Measurements from ENCODE around the gene NSMCE4A. TPM values are rescaled to one million over a fixed set of nuclear protein-coding genes. Genes with fewer than 3 reads are reported as not detected.

Gene NSMCE4A
- total RNA-seq, 6 experiments from 2014 or later: 17.0 to 46.5 (median 30.6) TPM

DNA sequence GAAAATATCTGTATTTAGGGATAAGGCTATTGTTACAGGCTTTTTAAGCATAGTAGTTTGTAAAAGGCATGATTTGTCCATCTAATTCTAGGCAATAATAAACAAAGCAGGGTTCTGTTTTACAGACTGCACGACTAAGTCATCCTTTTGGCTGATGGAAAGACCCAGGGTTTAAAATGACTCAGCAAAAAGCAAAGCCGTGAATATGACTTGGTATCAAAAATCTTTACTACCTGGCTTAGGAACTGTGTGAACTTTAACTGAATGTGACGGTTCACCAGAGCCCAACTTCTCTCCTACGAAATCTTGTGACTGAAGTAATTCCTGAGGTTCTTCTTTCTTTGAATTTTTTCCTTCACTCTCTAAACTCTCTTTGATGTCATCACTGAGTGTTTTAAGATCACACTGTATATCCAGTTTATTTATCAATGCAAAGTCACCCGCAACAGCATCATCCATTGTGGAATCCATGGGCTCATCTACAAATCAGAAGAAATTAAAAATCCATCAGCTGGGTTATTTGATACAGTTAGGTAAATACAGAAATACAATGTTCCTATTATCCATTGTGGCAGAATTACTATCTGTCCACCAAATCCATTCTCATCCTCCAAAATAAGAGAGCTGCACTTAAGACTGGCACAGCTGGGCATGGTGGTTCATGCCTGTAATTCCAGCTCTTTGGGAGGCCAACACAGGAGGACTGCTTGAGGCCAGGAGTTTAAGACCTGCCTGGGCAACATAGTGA lies 64.2 kb downstream of the NSMCE4A start:
- H3K9me3 ChIP-seq: no peaks in the 10 kb centered on the region
- H3K27ac ChIP-seq: peak overlapping the region in 1 of 3 donors; percentile 29
- H3K4me3 ChIP-seq: no peak overlapping the region
- ATAC-seq (peak; percentile 30 to 87 (median 54)), DNase-seq (no peak)
- intact Hi-C loops (cut with DNase I): no loop called here
- H3K4me1 ChIP-seq: peaks cover 0 to 14% (median 0%) of the 10 kb centered on the region in 4 donors
- WGBS (ENCODE audit: insufficient coverage, low coverage, low lambda C conversion rate, missing lambda C conversion rate): 40% methylated on average over 5 of the region's 5 CpGs
- TF ChIP-seq POLR2A (IDR thresholded peaks at IDR 0.05): no peak
- H3K36me3 ChIP-seq: peaks cover 2 to 13% (median 3%) of the 10 kb centered on the region in 4 donors
- H3K27me3 ChIP-seq: no peaks in the 10 kb centered on the region

Small RNAs within 50 kb of the gene (small RNA-seq; reads per million reads assigned to genes)
- gene RF02219: 0 reads per million in 2 experiments

Other genes starting within 250 kb of the NSMCE4A start
- gene ATE1, start 47.2 kb downstream of the NSMCE4A start, total RNA-seq: 10 to 100 TPM; 17.7 to 21.6 (median 19.9) TPM
- gene TACC2, start 13.9 kb upstream of the NSMCE4A start, total RNA-seq: 10 to 100 TPM; 16.2 to 21.1 (median 18.8) TPM